GM21825 (cell line): ENCODE results near the gene SMIM45.

Source experiments
- ATAC-seq: cut with Tn5 transposase; IDR thresholded peaks from one replicate; pipeline ENCODE4 v1.9.1; 2021; ENCODE audit warnings: mild to moderate bottlenecking, moderate library complexity; ENCODE audit not compliant: unreplicated experiment

The SMIM45 gene

DNA sequence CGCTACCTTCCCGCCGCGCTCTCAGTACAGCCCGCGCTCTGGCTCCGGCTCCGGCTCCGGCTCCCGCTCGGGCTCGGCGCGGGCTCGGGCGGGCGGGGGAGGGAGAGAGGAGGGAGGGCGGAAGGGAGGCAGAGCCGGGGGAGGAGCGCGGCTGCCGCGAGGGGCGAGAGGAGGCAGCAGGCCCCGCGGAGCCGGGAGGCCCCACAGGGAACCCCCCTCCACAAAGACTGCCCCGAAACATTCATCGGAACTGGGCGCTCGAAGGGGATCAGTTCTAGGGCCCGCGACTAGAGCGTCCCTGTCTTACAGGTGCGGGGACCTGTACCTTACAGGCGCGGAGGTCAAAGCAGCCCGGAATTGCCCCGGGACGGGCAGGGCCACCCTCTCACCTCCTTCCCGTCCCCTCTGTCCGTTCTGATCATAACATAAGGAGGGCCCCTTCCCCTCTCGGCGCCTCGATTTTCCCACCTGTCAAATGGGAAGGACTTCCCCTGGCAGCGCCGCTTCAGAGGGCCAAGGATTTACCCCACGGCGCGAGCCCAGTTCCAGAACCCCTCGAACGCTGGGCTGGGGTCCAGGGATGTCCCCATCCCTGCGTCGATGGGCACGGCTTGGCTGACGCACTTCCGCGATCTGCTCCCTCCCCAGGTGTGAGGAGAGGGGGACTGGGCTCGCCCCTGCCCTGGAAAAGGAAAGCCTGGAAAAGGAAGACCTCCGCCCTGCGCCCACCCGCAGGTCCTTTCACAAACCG is 36.7 kb upstream of the SMIM45 start, which contains the start of gene SHISA8:
TSS of gene SHISA8 (minus strand) at position 40 of the 751 bp plus-strand sequence. CDS start 407 bp downstream, outside the sequence.
- peak; percentile 34 for ATAC-seq

- no peak for ATAC-seq
Measured at GRCh38 chr22:41915786-41916493, 36.0 kb upstream of the SMIM45 start.

GRCh38 chr22:41916745-41917358 is 35.1 kb upstream of the SMIM45 start:
- ATAC-seq, result no peak

GRCh38 chr22:41917375-41917902 is 34.5 kb upstream of the SMIM45 start:
- no peak for ATAC-seq

GRCh38 chr22:41917903-41918791 is 33.8 kb upstream of the SMIM45 start:
- no peak for ATAC-seq

DNA sequence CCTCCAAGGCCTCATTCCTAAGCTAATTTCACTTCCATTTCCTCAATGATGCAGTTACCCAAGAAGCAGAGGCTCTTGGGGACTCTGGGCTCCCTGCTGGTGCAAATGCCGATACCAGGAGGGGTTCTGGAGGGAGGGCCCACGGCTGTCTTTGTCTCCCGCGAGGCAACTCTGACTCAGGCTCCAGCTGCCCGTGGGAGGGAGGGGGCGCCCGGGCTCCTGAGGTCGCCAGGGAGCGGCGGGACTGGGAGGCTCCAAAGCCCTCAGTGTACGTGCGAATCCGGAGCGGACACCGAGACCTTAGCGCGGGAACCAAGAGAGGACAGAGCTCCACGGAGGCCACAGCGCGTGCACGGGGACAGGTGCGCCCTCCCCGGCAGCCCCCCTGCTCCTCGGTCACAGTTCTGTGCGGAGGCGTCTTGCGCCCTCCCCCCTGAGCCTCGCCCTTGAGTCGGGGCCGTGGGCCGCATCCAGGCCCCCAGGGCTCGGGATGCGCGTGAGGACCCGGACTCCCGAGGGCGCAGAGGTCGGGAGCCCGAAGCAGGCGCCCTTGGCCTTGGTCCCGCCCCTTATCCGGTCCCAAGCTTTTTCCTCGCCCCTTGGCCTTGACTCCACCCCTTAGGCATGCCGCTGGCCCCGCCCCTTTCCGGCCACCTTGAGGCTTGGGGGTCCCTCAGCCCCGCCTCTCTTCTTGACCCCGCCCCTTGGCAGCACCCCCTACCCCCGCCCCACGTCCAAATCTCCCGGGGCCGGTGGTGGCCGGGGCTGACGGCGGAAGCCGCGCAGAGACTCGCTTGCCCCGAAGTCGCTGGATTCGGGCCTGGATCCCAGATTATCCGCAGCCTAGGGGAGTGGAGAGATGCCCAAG is 32.4 kb upstream of the SMIM45 start:
- peak; percentile 31 for ATAC-seq

GRCh38 chr22:41920271-41920976 is 31.5 kb upstream of the SMIM45 start:
- ATAC-seq, result peak; percentile 23

DNA sequence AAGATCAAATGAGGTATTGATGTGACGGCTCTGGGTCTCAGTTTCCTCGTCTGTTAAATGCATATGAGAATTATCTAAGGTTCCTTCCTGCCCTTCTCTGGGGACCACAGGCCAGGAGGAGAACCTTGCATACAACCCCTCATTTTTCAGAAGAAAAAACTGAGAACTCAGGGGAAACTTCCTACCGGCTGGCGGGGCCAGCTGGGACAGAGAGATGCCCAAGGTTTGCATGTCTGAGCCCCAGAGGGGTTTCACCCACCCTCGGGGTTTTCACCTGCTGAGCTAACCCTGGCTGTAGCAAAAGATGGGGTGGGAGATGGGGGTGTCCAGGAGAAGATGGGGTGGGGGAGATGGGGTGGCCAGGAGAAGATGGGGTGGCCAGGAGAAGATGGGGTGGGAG is 29.6 kb upstream of the SMIM45 start:
- no peak for ATAC-seq

DNA sequence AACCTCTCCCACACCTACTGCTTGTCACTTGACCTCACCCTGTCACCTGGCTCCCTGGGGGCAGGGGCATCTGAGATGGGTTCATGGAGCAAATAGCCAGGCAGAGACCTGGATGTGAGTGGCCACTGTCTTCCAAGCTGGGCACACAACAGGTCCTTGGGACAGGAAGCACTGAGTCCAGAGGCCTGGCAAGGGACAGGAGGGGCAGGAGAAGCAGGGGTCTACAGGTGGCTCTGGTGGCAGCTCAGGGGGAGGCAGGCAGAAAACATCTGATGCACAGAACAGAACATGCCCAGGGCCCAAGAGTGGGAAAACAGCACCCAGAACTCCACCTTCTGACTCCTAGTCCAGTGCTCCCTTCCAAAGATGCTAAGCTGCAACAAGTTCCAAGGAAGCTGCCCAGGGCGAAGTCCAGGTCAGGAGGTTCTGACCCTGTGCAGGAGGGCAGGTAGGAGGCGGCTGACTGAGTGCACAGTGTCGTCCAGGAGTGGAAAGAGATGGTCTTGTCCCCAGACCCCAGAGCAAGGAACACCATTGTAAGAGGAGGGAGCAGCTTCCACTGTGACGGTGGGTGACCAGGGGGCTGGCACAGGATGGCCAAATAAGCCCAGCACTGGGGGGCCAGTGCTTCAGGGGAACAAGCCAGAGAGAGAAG is 28.9 kb upstream of the SMIM45 start:
- ATAC-seq, result no peak

- ATAC-seq, result no peak
Measured at GRCh38 chr22:41923595-41924276, 28.2 kb upstream of the SMIM45 start.

- ATAC-seq, result peak; percentile 32
Measured at GRCh38 chr22:41925783-41926460, 26.0 kb upstream of the SMIM45 start.

DNA sequence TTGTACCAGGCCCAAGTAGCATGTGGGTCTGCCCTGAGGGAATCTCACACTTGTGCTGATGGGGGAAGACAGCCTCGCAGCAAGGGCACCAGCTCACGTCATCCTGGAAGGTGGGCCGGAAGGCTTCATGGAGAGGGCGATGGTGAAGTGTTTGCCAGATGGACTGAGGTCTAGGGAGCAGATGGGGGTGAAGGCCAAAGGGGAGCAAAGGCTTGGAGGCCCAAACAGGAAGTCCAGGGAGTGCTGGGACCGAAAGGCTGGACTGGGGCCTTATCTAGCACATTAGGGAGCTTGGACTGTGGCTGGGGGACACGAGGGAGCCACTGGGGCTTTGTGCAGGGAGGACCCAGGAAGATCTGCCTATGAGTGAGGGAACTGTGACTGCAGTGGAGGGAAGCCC is 24.1 kb upstream of the SMIM45 start:
- no peak for ATAC-seq

GRCh38 chr22:41928593-41929417 is 23.1 kb upstream of the SMIM45 start:
- ATAC-seq, result no peak

DNA sequence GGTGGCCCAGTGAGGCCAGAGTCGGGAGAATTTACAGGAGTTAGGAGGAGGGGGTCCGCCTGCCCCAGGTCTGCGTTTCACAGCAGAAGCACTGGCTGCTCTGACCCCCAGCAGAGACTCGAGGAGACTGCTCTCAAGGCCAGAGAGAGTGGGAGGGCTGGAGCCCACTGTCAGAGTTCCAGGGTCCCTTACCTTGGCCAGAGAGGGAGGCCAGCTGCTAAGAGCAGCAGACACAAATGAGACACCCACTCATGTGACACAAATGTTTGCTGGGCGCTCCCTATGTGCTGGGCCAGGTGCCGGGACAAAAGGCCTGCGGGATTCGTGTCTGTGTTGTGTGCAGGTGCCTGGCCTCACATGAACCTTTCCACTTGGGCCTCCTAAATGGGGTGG is 22.5 kb upstream of the SMIM45 start:
- no peak for ATAC-seq

- ATAC-seq, result peak; percentile 23
Measured at GRCh38 chr22:41931701-41932269, 20.2 kb upstream of the SMIM45 start.

GRCh38 chr22:41932353-41932752 is 19.6 kb upstream of the SMIM45 start:
- no peak for ATAC-seq
